Left lung (tissue), 10 donors: ENCODE measurements around the gene CYP4B1. TPM values are rescaled to one million over a fixed set of nuclear protein-coding genes. Genes with fewer than 3 reads are reported as not detected.

Source experiments
- ATAC-seq: fragments of 200-7000 bp; cut with Tn5 transposase; one replicate; pipeline ENCODE4 v1.9.1; 2020; ENCODE audit warnings: moderate library complexity
- DNase-seq, 4 donors: peaks; one replicate each; pipeline ENCODE4 v3.0.0-alpha.2; 2013 to 2020
- H3K27ac ChIP-seq, 2 donors: fragments of 200-600 bp; sonication (generic) in 1 of 2; one replicate each; pipeline versions ENCODE4 v1.5.0 to v1.8.0; 2020 to 2021
- H3K27me3 ChIP-seq, 2 donors: fragments of 200-600 bp; sonication (generic) in 1 of 2; one replicate each; pipeline versions ENCODE4 v1.5.0 to v1.8.0; 2020 to 2021
- H3K36me3 ChIP-seq, 2 donors: fragments of 200-600 bp; sonication (generic) in 1 of 2; one replicate each; pipeline versions ENCODE4 v1.5.0 to v1.8.0; 2020 to 2021
- H3K4me1 ChIP-seq, 2 donors: fragments of 200-600 bp; one replicate each; pipeline ENCODE4 v1.8.0; 2021
- H3K4me3 ChIP-seq, 2 donors: fragments of 200-600 bp; sonication (generic) in 1 of 2; one replicate each; pipeline versions ENCODE4 v1.5.0 to v1.8.0; 2020 to 2021; ENCODE audit warnings: mild to moderate bottlenecking in 1 of 2
- H3K9me3 ChIP-seq, 2 donors: fragments of 200-600 bp; sonication (generic) in 1 of 2; one replicate each; pipeline versions ENCODE4 v1.5.0 to v1.8.0; 2020 to 2021
- intact Hi-C, 2 donors: fragments of 100-400 bp; cut with DNase I; formaldehyde crosslinking; loops; one replicate each; pipeline versions ENCODE4 v1.11.2 to v1.14.2; 2022
- polyA plus RNA-seq, 6 donors: library from polyadenylated mRNA; unstranded; fragments of 120-200 nt; gene quantifications; one replicate each; pipeline ENCODE4 v1.2.1, GENCODE V29; 2013; ENCODE audit not compliant: insufficient read length in 6 of 6
- total RNA-seq, 2 donors: library from RNA; stranded (reverse); fragmentation: NEBNext Ultra II Directional; extraction: Animal tissue kit (Norgen Biotek cat#: 25700); gene quantifications; one replicate each; pipeline ENCODE4 v1.2.1, GENCODE V29; 2021
- TF ChIP-seq, protein P1 (sequence below), 2 donors: fragments of 200-600 bp; sonication (generic) in 1 of 2; IDR thresholded peaks; one replicate each; pipeline versions ENCODE4 v1.5.0 to v1.8.0; 2021; ENCODE audit warnings: antibody characterized with exemption in 2 of 2
- donor health status: DM: no; HTN: yes; CAD: no.
- donor health status: DM: no; HTN: no; CAD: no.

CYP4B1 gene
- total and polyA plus RNA-seq, 8 donors, result 1.6 to 417 (median 2.5) TPM

DNA sequence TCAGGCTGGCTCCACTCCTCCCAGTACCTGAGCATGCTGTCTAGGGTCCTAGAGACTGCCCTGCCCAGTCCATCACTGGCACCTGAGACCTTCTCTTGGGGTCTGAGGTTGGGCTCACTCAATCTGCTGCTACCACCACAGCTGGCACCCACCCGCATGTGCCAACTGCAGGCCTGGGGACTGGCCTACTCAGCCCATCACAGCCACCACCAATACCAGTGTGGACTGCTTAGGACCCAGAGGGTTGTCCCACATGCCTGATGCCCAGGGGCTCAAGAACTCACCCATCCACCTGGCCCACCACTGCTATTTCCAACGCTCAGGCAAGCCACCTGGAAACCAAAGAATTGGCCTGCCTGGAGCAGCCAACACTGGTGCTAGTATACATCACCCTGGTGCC lies 63.5 kb downstream of the CYP4B1 start:
- no peaks in the 10 kb centered on the region for H3K27me3 ChIP-seq
- H3K36me3 ChIP-seq, result no peaks in the 10 kb centered on the region
- ATAC-seq (no peak), DNase-seq (no peak)
- no peak overlapping the region for H3K4me3 ChIP-seq
- TF ChIP-seq, protein P1, sequence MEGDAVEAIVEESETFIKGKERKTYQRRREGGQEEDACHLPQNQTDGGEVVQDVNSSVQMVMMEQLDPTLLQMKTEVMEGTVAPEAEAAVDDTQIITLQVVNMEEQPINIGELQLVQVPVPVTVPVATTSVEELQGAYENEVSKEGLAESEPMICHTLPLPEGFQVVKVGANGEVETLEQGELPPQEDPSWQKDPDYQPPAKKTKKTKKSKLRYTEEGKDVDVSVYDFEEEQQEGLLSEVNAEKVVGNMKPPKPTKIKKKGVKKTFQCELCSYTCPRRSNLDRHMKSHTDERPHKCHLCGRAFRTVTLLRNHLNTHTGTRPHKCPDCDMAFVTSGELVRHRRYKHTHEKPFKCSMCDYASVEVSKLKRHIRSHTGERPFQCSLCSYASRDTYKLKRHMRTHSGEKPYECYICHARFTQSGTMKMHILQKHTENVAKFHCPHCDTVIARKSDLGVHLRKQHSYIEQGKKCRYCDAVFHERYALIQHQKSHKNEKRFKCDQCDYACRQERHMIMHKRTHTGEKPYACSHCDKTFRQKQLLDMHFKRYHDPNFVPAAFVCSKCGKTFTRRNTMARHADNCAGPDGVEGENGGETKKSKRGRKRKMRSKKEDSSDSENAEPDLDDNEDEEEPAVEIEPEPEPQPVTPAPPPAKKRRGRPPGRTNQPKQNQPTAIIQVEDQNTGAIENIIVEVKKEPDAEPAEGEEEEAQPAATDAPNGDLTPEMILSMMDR (IDR thresholded peaks at IDR 0.05), result no peak
- H3K9me3 ChIP-seq, result peaks cover 0 to 10% of the 10 kb centered on the region in 2 donors
- intact Hi-C loops, result no loop called here
- no peaks in the 10 kb centered on the region for H3K4me1 ChIP-seq
- no peak overlapping the region for H3K27ac ChIP-seq

Other genes with a start within 250 kb of the CYP4B1 start
- not detected for gene KNCN, start 247.4 kb upstream of the CYP4B1 start, total RNA-seq
- under 1 TPM in 3 of 6 donors, not detected in 3; 0.07 to 0.34 (median 0.20) TPM for gene KNCN, start 247.4 kb upstream of the CYP4B1 start, polyA plus RNA-seq
- gene MKNK1, start 194.8 kb upstream of the CYP4B1 start, total RNA-seq, result 10 to 100 TPM; 42.2 to 96.0 TPM
- gene MKNK1, start 194.8 kb upstream of the CYP4B1 start, polyA plus RNA-seq, result 10 to 100 TPM; 45.0 to 57.1 (median 51.4) TPM
- gene MOB3C, start 182.2 kb upstream of the CYP4B1 start, total RNA-seq, result 10 to 100 TPM; 16.0 to 21.3 TPM
- 10 to 100 TPM; 17.5 to 19.6 (median 18.4) TPM for gene MOB3C, start 182.2 kb upstream of the CYP4B1 start, polyA plus RNA-seq
- gene ATPAF1, start 130.7 kb upstream of the CYP4B1 start, total RNA-seq, result 10 to 100 TPM; 34.3 to 45.2 TPM
- gene ATPAF1, start 130.7 kb upstream of the CYP4B1 start, polyA plus RNA-seq, result 10 to 100 TPM; 69.7 to 90.0 (median 77.4) TPM
- not detected for gene TEX38, start 127.2 kb upstream of the CYP4B1 start, total RNA-seq
- gene TEX38, start 127.2 kb upstream of the CYP4B1 start, polyA plus RNA-seq, result under 1 TPM; 0.31 to 0.64 (median 0.49) TPM
- gene EFCAB14, start 79.9 kb upstream of the CYP4B1 start, total RNA-seq, result 100 to 1,000 TPM; 102 to 110 TPM
- 100 to 1,000 TPM; 108 to 124 (median 115) TPM for gene EFCAB14, start 79.9 kb upstream of the CYP4B1 start, polyA plus RNA-seq
- not detected for gene CYP4A11, start 142.4 kb downstream of the CYP4B1 start, total RNA-seq
- gene CYP4A11, start 142.4 kb downstream of the CYP4B1 start, polyA plus RNA-seq, result under 1 TPM in 5 of 6 donors, not detected in 1; 0.20 to 0.62 (median 0.59) TPM
- gene CYP4X1, start 224.6 kb downstream of the CYP4B1 start, total RNA-seq, result 1 to 10 TPM; 5.2 to 8.8 TPM
- 1 to 10 TPM; 4.5 to 6.5 (median 5.6) TPM for gene CYP4X1, start 224.6 kb downstream of the CYP4B1 start, polyA plus RNA-seq